ENCODE results near the gene PIK3R2. TPM values are rescaled to one million over a fixed set of nuclear protein-coding genes. Genes with fewer than 3 reads are reported as not detected.

PIK3R2 gene
- total and polyA plus RNA-seq, 2 of the 13 experiments (the other 11 are each of a cell fraction or from before 2014, with no cell fraction given): 18.6 to 25.3 TPM

DNA sequence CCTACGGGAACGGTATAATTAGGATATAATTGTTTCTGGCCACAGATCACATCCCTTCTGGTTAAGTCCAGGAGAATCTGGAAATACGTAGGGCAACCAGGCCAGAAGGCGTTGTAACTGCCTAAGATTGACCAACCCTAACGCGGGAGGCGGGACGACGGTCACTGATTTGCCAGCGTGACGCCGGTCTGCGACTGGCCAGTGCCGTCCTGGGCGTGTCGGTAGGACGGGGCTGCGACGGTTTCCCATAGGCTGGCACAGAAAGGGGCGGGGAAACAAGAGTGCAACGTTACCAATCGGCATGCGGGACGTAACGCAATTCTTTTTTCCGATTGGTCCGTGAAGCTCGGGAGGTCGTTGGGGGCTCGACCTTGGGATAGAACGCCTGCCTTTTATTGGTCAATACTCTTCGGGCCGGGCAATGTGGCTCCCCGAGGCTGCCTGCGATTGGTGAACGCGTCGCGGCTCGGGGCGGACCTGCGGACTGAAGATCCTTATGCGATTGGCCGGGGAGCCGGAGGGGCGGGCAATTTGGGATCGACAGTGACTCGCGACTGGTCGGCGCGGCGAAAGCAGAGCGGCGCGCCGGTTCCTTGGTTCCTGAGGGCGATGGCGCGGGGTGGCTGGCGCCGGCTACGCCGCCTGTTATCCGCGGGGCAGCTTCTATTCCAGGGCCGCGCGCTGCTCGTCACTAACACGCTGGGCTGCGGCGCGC lies 39.9 kb downstream of the PIK3R2 start, which contains the start of gene MPV17L2 (continued):
- TF ChIP-seq YEATS4 (CRISPR knock-in tag; IDR thresholded peaks at IDR 0.05; ENCODE audit: borderline replicate concordance) (peak; percentile 37; the same call in 1 of the 2 replicates), ZNF3 (CRISPR knock-in tag; IDR thresholded peaks at IDR 0.05) (no peak), NFE2 (CRISPR knock-in tag; IDR thresholded peaks at IDR 0.05) (no peak), POLR2AphosphoS5 (IDR thresholded peaks at IDR 0.05; ENCODE audit: low read depth, low read length) (peak; percentile 93), ZNF274 (CRISPR knock-in tag; IDR thresholded peaks at IDR 0.05) (no peak), GABPB1 (CRISPR knock-in tag; IDR thresholded peaks at IDR 0.05) (peak; percentile 69), ZNF180 (CRISPR knock-in tag; IDR thresholded peaks at IDR 0.05; ENCODE audit: borderline replicate concordance, low read depth) (no peak), ZNF34 (CRISPR knock-in tag; IDR thresholded peaks at IDR 0.05; ENCODE audit: borderline replicate concordance) (no peak), SMC3 (IDR thresholded peaks at IDR 0.05; ENCODE audit: low read length) (no peak), ZNF816 (CRISPR knock-in tag; IDR thresholded peaks at IDR 0.05; ENCODE audit: borderline replicate concordance) (no peak)
- TF ChIP-seq, protein P1, sequence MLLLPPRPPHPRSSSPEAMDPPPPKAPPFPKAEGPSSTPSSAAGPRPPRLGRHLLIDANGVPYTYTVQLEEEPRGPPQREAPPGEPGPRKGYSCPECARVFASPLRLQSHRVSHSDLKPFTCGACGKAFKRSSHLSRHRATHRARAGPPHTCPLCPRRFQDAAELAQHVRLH (CRISPR knock-in tag; IDR thresholded peaks at IDR 0.05; ENCODE audit: borderline replicate concordance, low read depth): 0 out of 2 replicates have a peak, but pooled peaks have one; percentile 26
- TF ChIP-seq, protein P2, sequence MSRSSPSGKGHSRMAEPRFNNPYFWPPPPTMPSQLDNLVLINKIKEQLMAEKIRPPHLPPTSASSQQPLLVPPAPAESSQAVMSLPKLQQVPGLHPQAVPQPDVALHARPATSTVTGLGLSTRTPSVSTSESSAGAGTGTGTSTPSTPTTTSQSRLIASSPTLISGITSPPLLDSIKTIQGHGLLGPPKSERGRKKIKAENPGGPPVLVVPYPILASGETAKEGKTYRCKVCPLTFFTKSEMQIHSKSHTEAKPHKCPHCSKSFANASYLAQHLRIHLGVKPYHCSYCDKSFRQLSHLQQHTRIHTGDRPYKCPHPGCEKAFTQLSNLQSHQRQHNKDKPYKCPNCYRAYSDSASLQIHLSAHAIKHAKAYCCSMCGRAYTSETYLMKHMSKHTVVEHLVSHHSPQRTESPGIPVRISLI (CRISPR knock-in tag; IDR thresholded peaks at IDR 0.05; ENCODE audit: borderline replicate concordance): no peak
- TF ChIP-seq, protein P3, sequence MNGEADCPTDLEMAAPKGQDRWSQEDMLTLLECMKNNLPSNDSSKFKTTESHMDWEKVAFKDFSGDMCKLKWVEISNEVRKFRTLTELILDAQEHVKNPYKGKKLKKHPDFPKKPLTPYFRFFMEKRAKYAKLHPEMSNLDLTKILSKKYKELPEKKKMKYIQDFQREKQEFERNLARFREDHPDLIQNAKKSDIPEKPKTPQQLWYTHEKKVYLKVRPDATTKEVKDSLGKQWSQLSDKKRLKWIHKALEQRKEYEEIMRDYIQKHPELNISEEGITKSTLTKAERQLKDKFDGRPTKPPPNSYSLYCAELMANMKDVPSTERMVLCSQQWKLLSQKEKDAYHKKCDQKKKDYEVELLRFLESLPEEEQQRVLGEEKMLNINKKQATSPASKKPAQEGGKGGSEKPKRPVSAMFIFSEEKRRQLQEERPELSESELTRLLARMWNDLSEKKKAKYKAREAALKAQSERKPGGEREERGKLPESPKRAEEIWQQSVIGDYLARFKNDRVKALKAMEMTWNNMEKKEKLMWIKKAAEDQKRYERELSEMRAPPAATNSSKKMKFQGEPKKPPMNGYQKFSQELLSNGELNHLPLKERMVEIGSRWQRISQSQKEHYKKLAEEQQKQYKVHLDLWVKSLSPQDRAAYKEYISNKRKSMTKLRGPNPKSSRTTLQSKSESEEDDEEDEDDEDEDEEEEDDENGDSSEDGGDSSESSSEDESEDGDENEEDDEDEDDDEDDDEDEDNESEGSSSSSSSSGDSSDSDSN (CRISPR knock-in tag; IDR thresholded peaks at IDR 0.05): no peak
- TF ChIP-seq, protein P4, sequence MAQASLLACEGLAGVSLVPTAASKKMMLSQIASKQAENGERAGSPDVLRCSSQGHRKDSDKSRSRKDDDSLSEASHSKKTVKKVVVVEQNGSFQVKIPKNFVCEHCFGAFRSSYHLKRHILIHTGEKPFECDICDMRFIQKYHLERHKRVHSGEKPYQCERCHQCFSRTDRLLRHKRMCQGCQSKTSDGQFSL (CRISPR knock-in tag; IDR thresholded peaks at IDR 0.05): no peak
- TF ChIP-seq, protein P5, sequence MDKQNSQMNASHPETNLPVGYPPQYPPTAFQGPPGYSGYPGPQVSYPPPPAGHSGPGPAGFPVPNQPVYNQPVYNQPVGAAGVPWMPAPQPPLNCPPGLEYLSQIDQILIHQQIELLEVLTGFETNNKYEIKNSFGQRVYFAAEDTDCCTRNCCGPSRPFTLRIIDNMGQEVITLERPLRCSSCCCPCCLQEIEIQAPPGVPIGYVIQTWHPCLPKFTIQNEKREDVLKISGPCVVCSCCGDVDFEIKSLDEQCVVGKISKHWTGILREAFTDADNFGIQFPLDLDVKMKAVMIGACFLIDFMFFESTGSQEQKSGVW (CRISPR knock-in tag; IDR thresholded peaks at IDR 0.05; ENCODE audit: borderline replicate concordance): no peak
